CD4-positive, alpha-beta T cell treated with Interleukin-1 beta for 1 hour (primary cell): ENCODE results near the gene SIPA1L2.

Experiments
- DNase-seq, 2 donors: peaks; one replicate each; pipeline ENCODE4 v3.0.0-alpha.2; 2020 to 2022

SIPA1L2 gene

GRCh38 chr1:232630047-232630893, at the start of gene SIPA1L2:
SIPA1L2 (minus strand) TSS chr1:232630133; CDS start chr1:232515339, 114,794 bp downstream.
- DNase-seq, result peak; percentile 84 to 88

GRCh38 chr1:232678185-232678886, 48.4 kb upstream of the SIPA1L2 start:
- no peak for DNase-seq

DNA sequence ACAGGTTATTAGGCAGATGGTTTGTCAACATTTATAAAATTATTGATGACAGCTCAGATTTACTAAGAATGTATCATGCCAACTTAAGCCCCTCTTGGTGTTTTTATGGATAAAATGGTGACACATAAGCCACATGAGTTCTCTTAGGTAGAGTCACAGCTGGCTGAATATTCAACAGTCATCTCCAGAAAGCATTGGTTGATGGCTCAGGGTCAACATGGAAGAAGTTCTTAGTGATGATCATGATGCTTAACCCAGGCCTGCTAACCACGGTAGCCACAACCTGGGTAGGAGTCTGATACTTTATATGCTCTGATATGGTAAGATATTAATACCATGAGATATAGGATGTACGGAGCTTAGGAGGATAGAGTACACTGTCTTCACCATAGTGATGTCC, 46.4 kb upstream of the SIPA1L2 start:
- no peak for DNase-seq

GRCh38 chr1:232675898-232676297, 46.0 kb upstream of the SIPA1L2 start:
- no peak for DNase-seq

- DNase-seq, result no peak
Observed at GRCh38 chr1:232675260-232675659, 45.3 kb upstream of the SIPA1L2 start.

DNA sequence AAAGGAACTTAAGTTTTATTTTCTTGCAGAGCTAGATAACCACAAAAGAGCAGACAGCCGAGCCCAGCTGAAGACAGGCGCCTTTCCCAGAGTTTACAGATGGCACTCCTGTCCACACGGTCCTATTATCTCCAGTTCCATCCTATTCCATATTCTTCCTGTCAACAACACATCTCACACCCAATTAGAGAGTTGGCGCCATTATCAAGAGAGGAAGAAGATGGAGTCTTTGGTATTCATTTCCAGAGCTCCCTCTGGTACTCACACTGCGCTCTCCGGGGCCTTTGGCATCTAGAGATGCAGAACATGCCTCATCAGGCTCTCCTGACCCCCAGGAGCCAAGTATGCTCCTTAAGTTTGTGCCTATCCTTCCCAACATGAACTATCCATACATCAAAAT, 43.3 kb upstream of the SIPA1L2 start:
- no peak for DNase-seq

DNA sequence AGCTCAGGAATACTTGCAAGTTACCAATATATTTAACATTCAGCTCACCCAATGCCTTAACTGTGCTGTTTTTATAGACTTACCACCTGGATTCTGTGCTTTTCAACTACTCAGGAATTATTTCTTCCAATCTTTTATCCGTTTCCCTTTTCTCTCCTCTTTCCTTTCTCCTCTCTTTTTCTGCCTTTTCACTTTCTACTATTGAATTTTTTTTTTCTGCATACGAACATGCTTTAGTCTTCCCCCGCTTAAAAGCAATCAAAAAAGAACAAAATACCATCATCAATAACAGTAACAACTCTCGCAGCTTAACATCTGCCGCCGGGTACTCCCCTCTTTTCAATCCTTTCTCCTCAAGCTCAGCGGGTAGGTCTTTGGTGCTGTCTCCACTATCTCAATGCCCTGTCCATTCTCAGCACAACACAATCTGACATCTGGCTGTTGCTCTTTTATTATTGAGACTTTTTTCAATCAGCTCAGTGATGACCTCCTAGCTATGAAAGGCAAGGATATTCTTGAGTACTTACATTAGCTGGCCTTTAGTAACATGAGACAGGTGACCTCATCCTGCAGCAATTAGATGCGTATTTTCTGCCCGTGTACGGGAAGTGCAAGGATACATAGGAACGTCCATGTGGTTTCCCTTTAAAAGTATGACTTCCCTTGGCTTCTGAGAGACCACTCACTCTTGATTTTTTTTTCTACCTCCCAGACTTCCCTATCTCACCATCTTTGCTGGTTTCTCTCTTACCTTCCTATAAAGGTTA, 40.2 kb upstream of the SIPA1L2 start:
- DNase-seq, result no peak

DNA sequence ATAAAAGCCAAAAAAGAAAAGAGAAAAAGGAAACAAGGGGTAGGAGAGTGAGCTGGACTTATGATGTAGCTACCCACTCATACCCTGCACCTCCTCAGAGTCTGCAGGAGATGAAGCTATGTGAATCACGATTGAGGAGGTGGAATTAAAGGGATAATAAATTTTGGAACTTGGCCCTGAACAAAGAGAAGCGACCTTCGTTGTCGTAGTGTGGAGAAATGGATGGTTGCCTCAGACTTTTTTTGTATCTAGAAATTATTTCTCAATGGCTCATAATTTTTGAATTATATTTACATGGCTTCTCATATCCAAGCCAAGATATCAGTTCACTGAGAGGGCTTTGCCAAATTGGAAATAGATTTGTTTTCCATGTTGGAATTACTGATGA, 37.8 kb upstream of the SIPA1L2 start:
- DNase-seq, result no peak

DNA sequence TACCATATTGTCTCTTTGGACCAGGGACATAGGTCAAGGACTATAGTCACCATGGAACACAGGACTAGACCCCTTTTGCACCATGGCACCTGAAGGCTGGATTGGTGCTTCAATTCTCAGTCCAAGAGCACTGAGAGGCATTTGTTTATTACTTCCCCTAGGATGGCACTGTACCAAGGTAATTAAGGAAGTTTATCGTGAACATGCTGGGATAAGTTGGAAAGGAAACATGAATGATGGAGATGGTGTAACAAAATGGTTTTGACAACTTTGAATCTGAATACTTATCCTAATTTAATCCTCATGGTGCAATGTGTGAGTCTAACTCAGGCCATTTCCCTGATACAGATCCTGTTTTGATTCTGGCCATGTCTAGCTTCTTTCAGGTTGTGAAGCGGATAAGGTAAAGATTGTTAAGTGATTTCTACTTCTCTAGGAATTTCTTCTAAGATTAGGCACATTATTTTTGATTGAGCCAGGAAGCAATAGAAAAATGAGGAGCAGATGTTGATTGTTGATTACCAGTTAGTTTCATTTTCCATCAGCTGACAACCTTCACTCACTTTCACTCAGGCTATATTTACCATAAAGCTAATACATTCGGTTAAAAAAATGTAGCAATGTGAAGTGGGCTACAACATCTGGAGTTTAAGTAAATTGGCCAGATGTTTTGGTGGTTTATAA, 37.3 kb upstream of the SIPA1L2 start:
- no peak for DNase-seq

DNA sequence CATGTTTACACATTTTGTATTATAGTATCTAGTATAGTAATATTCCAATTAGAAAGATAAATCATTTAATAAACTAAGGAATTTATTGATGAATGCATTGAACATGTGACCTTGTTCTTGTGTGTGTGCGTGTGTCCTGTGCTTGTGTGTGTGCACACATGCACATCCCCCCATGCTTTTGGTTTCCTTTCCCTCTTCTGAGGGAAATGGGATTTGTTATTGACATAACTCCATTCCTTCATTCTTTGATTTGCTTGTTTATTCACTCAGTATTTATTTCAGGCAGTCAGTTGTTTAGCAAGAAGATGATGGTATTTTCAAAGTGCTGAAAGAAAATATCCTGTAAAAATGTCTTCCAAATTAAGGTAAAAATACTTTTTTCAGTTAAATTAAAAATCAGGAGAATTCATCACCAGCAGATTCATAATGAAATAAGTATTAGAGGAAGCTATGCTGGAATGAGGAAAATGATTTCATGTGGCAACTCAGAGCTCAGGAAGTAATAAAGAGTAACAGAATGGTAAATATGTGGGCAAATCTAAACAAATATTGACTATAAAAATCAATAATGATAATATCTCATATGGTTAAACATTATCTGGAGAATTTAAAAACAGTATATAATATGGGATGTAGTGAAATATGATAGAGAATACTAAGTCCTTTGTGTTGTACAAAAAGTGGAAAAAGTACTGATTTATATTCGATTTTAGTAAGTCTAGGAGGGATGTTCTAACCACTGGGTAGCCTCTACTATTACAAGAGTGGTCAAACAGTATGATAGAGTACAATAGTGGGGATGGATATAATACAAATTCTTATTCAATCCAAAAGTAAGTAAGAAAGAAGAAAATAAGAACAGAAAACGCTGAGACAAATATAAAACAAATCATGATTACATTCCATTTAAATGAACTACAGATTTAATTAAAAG, 35.2 kb upstream of the SIPA1L2 start:
- no peak for DNase-seq

DNA sequence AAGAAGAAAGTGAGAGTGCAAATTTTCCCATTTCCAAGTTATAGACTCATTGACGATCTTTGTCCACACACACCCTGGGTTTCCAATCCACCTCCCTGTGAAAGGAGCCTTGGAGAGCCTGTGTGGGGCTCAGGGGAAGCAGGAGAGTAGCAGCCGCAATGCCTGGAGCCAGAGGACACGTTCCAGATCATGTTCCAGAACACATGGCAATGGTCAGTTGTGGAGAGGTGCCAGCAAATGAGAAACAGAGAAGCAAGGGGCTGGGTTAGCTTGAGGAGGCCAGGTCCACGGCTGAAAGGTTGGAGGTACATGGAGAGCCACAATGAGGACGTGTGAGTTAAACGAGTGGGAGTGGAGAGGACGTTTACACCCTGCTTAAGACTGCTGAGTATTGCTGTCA, 33.0 kb upstream of the SIPA1L2 start:
- no peak for DNase-seq

GRCh38 chr1:232658386-232658785, 28.5 kb upstream of the SIPA1L2 start:
- DNase-seq, result no peak

DNA sequence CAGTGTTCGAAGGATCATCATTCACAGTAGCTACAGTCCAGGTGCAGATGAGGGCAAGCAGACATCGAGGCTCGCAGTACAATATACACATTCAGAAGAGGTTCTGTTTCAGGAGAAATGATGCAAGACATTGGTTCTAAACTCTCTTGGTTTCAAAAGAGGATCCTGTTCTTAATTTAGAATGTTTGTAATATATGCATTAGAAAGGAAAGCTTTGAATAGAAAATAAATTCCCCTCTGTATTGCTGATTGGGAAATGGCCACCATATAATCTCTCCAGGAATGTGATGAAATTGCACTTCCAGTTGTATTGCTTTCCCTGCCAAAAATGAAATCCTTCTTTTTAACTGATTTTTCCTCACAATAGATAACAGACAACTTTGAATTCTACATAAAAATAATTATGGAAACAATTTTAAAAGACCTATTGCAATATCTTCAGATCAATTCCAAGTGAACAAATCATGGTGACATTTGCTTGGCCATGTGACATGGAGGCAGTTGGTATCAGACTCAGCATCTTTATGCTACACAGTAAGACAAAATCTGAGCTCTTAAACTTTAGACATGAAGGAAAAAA, 27.6 kb upstream of the SIPA1L2 start:
- DNase-seq, result no peak

GRCh38 chr1:232655746-232656085, 25.8 kb upstream of the SIPA1L2 start:
- DNase-seq, result no peak

DNA sequence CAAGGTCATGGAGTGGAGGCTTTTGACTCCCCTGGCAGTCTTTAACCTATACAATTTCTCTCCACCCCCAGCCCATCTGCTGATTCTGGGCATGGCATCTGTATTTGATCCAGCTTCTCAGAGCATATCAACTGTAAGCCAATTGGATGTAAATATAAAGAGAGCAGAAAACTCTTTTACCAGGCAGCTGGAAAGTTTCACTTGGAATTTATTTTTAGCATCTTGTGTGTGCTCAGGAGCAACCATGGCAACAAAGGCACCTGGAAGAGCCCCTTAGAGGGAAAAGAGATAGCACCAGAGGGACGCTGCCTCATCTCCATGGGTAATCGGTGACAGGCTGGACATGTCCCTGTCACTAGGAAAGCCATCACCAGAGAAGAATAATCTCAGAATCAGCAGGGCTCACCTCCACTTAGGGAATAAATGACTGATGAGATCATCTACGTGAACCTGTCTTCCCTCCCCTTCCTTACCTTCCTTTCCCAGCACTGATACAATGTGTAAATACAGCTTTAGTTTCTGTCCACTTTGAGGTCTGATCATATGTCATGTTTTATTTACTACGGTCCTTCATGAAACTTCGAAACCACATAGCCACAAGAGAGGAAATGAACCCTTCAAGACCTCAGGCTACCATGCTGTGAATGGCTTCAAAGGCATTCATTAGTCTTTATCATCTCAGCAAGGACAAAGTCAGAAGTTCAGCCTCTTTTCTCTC, 25.3 kb upstream of the SIPA1L2 start:
- DNase-seq, result no peak

DNA sequence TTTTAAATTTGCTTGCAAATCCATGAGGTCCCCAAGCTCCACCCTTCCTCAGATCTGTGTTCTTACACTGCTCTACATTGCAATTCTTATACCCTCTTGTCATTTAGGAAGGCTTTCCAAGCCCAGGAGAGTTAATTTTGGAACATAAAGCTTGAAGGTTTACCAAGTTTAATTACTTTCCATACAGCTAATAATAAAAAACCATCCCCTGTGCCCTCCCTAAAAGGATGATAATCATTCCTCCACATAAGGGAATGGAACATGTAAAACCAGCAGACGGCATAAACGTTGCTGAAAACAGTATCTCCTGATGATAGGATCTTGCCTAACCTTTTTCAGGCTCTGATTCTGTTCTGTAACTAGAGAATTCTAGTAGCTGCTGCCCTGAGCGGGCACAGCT, 23.9 kb upstream of the SIPA1L2 start:
- no peak for DNase-seq

GRCh38 chr1:232650845-232651244, 20.9 kb upstream of the SIPA1L2 start:
- DNase-seq, result no peak

DNA sequence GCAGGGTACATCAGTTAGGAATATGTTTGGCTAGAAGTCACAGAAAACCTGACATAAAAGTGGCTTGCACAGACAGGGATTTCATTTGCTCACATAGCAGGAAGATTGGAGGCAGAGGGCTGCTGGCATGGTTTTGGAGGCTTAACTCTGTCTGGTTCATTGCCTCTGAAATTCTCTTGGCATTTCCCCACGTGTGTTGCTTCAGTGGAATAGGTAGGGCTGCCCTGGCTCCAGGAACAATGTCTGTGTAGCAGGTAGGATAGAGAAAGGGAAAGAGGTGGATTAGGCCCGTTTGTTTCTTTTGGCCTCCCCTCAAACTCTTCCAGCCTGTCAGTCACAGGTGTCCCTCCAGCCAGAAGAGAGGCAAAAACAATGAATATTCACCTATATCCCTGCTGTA, 20.5 kb upstream of the SIPA1L2 start:
- DNase-seq, result no peak

DNA sequence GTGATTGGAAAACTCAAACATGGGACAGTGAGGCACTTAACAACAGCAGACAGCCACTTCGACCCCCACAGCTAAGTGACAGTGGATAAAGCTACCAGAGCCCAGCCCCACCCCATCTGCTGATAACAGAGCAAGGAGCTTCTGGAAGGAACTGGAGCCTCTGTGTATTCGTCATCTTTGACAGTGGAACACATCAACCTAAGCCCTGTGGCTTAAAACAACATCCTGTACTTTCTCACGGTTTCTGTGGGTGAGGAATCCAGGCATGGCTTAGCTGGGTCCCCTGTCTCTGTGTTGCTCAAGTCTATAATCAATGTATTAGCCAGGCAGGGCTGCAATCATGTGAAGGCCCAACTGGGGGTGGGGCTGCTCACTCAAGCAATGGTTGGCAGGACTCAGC, 18.4 kb upstream of the SIPA1L2 start:
- no peak for DNase-seq

DNA sequence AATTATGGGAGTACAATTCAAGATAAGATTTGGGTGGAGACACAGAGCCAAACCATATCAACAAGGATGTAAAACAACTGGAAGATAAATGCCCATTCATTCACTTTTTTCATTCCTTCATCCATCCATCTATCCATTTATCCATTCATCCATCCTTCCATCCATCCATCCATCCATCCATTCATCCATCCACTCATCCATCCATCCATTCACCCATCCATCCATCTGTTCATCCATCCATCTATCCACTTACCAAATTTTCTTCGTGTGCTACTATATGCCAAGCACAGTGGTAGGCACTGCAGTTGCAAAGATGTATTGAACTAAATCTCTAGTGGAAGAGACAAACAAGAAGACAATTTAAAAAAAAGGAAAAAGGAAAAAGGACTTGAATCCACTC, 14.3 kb upstream of the SIPA1L2 start:
- DNase-seq, result no peak

DNA sequence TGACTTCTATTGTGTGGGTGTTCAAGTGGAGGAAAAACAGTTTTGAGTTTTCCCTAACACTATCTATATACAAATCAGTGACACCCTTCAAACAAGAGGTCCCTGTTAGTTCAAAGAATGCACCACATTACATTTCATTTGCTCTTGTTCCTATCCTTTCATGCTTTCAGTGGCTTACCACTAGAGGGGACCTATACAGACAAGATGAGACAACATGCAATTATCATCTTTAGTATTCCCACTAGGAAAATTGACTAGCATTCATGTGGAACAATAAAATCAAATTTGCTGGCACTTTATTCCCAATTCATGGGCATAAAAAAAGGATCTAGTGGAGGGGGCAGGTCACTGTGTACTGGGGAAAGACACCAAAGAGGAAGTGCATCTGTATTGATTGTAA, 13.3 kb upstream of the SIPA1L2 start:
- DNase-seq, result no peak
